GM19023 (cell line): Measurements from ENCODE around the gene WNK1.
A peak's percentile ranks its signal among the peaks of the same experiment; 100 is the strongest.
"Not testable (repeated sequence)": the region's sequence is repeated elsewhere in the genome, so short reads cannot be mapped to it uniquely, and the experiment has no call there.

Experiments used
- ATAC-seq: cut with Tn5 transposase; IDR thresholded peaks from one replicate; pipeline ENCODE4 v1.9.1; 2021; ENCODE audit warnings: mild to moderate bottlenecking, moderate library complexity; ENCODE audit not compliant: unreplicated experiment

The WNK1 gene

DNA sequence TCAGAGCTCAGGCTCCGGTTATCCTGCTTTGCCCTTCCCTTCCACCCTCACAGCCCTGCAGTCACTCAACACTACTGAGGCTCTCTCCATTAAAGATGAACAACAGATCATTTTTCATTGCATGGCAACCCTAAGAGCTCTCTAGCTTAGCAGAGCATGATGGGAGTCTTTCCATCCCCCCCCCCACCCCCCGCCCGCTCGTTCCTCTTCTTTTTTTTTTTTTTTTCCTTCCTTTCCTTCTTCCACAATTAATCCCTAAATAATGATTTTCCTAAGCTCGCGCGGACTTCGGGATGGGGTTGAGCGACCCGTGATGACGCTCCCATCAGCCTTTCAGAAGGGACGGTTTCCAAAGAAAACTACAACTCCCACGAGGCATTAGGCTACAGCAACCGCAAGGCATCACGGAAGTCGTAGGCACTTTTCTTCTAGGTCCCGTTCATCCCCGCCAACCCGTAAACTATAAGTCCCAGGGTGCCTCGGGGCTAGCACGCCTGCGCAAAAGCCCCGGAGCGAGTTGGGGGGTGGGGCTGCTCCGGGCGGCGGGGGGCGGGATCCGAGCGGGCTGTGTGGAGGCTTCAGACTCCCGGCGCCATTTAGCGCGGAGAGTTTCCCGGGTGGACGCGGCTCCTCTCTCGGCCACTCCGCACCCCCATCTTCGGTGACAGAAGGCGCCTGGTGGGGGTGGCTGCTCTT is at the start of gene WNK1:
TSS of gene WNK1 (plus strand) at position 581 of the 696 bp plus-strand sequence. CDS start 987 bp downstream, outside the sequence.
- peak; percentile 58 for ATAC-seq

DNA sequence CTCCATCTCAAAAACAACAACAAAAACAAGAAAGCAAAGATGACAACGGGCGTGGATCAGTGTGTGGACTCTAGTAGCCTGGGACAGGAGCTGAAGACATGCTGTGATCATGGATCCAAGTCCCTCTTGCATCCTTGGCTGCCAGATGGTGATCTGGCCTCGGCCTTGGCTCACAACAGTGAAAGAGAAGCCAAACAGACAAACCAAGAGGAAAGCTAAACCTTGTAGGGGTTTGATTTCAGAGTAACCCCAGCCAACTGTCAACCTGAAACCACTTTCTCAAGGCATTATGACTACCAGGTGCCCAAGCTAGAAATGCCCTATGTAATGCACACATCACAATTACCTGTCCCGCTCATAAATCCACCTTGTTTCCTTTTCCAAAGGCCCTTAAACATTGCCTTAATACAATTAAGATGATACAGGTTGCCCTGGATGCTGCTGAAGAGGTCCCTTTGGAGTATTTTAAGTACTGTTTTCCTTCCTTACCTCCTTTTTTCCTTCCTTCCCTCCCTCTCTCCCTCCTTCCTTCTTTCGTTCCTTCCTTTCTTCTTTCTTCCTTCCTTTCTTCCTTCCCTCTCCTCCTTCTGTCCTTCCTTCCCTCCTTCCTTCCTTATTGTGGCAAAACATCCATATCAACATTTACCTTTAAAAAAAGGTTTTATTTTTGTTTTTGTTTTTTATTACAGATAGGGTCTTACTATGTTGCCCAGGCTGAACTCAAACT is 47.7 kb upstream of the WNK1 start:
- no peak for ATAC-seq

DNA sequence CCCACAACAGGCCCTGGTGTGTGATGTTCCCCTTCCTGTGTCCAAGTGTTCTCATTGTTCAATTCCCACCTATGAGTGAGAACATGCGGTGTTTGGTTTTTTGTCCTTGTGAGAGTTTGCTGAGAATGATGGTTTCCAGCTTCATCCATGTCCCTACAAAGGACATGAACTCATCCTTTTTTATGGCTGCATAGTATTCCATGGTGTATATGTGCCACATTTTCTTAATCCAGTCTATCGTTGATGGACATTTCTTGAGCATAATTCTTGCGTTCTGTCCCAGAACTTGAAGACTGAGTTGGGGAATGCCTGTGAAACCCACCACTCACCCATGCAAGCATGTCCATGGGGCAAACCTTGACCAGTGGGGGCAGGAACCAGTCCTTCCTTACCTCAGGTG is 44.3 kb upstream of the WNK1 start:
- not testable (repeated sequence) for ATAC-seq

DNA sequence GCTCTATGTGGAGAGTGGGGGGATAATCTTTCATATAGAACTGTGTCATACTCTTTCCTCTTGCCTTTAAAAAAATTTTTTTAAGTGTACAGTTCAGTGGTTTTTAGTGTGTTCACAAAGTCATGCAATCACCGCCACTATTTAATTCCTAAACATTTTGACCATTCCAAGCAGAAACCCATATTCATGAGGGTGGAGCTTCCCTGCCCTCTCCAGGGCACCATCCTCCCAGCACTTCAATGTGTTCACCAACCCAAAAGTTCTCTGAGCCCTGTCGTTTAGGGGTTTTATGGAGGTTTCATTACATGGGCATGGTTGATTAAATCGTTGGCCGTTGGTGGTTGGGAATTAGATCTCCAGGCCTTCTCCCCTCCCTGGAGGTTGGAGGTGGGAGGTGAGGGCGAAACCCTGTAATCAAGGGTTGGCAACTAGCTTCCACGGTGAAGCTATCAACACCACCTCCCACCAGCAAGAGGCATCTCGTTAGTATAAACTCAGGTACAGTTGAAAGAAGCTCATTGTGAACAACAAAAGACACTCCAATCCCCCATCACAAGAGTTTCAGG is 42.8 kb upstream of the WNK1 start:
- ATAC-seq, result no peak

DNA sequence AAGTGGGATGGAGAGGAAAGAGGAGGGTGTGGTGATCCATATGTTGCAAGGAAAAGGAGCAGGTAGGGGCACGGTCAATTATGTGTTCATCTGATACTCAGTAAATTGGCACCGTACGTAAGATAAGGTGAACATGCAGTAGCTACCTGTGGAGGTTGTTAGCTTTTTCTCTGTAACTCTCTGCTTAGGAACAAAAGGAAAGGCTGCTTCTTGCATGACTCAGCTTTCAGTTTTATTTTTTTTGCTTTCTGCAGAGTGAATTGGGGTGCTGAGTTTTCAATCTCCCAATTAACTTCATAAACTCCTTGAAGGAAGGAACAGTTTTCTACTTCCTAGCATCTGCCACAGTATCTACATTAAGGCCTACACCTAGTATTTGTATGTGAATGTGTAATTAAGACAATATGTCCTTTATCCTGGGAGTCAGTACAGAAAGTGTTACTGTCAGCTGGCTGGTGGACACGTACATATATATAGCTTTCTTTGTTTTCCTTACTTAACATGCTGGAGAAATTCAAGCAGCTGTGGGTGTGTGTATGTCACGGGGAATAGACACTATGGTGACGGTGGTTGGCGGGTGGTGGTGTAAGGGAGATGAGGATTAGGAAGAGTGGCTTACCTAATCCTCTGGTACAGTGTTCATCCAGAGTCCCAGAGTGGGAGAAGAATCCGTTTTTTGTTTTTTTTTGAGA is 40.1 kb upstream of the WNK1 start:
- no peak for ATAC-seq

DNA sequence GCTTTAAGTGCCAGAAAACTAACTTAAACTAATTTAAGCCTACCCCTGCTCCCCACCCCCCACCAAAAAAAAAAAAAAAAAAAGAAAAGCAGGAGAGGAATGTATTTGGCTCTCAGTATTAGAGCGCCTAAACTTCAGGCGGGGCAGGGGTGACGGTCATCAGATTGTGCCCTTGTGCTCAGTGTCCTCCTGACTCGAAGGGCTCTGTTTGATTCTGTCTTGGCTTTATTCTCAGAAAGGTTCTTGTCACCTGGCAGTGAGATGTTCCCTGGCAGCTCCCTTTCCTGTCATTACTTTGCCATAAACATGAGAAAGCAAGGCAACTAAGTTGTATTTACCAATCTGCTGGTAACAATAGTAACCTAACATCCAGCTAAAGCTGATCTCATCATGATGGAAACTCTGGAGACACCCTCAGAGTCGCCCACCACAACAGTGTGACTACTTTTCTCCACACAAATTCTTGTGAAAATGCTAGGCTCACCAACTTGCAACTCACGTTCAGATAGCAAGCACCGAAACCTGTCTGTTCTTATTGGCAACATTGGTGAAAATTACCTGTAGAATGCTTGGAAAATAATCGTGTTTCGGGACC is 39.0 kb upstream of the WNK1 start:
- ATAC-seq, result no peak

DNA sequence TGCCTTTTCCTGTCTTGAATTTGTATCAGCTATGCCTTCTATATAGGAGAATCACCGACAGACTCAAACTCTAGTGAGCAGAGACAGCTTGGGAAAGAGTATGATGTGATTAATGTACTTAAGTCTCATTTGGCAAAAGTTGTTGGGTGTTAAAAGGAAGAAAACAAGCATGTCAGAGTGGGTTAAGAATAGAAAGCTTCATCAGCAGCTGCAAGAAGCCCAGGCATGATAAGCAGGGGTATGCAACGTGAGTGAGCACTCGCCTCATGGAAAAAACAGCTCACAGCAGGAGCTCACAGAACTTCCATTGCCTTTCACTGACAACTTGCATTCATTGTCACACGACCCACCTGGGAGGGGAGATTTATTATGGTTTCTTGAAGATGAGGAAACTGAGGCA is 35.9 kb upstream of the WNK1 start:
- ATAC-seq, result no peak

DNA sequence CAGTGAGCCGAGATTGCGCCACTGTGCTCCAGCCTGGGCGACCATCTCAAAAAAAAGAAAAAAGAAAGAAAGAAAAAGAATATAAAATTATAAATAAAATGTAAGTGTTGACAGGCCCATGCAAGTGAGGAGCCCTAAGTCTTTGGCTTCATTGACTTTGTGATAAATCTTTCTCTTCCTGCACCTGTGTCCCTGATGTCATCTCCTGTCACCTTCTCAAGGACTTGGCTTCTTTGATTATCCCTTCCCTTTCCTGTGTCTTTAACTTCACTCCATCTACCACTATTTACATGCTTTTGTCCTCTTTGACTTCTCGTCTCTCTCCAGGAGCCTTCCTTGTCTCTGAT is 33.6 kb upstream of the WNK1 start:
- no peak for ATAC-seq

DNA sequence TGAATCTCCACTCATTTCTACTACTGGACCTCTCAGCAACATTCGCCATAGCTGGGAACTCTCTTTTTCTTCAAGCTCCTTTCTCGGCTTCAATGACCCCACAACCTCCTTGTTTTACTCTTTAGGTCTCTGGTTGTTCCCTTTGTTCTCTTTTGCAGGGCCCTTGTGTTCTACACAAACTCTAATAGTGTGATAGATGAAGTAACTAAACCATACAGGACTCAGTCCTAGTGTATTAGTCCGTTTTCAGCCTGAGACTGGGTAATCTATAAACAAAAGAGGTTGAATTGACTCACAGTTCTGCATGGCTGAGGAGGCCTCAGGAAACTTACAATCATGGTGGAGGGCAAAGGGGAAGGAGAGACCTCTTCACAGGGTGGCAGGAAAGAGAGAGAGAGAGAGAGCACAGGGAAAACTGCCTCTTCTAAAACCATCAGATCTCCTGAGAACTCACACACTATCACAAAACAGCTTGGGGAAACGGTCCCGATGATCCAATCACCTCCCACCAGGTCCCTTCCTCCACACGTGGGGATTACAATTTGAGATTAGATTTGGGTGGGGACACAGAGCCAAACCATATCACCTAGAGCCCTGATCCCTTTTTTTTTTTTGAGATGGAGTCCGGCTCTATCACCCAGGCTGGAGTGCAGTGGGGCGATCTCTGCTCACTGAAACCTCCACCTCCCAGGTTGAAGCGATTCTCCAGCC is 32.0 kb upstream of the WNK1 start:
- ATAC-seq, result no peak

DNA sequence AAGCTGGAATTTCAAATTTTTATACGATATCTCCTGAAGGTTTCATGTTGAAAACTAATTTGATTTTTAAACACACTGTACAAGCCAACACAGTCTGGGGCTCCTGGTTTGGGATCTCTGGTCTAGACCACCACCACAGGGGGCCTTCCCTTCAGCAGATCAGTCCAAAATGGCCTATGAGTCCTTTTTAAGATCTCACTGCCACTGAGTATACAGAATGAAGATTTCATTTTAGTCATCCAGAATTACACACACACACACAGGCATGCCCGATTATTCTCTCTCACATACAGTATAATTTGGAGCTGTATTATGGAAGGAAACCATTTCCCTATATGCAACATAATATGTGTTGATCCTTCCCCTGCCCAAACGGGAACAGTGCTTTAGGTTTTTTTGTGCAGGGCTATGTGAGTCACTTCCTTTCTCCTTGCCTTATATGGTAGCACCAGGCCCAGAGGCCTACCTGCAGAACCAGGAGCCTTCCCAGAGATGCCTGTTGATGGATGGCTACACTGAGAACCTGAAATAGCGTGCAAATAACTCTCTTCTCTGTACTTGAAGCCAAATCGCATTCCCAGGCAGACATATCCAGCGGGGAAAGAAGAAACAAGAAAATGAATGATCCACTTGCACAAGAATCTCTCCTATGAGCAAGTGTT is 28.1 kb upstream of the WNK1 start:
- ATAC-seq, result no peak

DNA sequence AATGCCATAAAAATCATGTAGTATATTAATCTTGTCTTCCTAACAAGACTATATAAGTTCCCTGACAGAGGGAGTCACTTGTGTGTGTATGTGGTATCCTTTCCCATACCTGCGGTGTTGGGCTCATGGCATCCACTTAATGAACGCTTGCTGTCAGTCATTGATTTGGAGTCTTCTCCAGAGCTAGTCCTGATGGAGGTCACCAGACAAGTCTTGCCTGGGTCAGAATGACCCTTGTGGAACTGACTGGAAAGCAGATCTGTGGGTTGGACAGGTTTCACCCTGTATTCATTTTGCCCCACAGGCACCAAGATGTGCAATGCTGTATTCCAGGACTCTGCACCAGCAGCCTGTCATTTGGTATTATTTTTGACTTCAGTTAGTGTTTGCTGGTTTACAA is 27.3 kb upstream of the WNK1 start:
- no peak for ATAC-seq

DNA sequence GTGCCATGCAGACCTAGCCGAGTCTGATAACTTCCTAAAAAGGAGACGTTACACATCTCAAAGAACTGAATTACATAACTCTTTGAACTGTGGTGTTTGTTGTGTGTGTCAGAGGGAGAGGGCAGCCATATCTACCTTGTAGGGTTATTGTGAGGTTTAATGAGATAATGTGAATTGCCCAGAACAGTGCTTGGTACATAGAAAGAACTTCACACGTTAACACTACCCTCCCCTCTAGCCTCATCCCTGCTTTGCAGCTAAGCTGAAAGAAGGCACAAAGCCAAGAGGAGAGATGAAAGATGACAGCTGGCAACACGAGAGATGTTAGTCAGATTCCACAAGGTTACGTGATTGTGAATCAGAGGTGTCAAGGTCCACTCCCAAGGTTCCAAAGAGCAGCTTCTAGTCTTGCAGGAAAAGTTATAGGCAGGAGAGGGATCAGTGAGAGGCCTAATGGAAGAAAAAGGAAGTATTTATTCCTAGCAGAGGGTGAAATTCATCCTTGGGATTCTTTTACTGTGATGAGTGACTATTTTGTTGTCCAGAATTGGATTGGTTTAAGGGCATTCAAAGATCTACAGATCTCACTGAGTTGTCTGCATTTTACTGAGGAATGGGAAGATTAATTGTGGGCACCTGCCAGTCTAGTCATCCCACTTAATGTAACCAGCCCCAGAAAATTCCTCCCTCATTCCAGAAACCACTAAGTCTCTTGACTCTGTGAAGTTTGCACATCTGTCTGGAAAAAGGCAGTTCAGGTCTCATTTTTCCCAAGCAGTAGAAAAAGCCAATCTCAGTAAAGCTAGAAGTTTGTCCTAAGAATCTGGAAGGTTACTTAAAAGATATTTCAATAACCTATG is 25.9 kb upstream of the WNK1 start:
- ATAC-seq, result no peak

DNA sequence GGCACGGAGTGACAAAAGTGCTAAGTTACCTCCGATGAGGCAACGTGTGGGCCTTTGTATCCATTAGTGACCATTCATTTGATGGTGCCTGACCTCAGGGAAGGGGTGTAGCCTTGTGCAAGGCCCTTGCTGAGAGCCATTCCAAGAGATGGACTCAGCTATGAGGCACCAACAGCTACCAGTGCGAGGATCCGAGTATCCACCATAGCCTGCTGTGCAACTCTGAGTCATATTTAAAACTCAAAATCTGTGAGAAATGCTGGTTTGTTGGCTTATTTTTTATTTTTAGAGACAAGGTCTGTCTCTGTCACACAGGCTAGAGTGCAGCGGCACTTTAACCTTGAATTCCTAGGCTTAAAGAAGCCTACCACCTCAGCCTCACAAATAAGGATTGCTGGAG is 25.1 kb upstream of the WNK1 start:
- no peak for ATAC-seq

DNA sequence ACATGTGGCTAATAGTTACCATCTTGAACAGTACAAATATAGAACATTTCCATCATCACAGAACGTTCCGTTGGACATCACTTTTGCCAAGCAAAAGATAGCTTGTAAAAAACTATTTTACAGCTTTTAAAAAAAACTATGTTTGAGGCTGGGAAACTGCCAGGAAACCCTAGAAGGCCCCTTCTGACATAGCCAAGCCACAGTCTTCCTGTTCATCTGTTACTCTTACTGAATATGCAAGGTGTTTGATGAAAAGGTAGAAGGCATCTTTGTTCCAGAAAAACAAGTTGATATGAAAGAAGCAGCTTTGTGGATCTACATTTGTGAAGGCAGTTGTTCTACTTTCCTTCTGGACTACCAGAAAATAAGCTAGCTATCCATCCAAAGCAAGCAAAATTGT is 23.6 kb upstream of the WNK1 start:
- no peak for ATAC-seq

DNA sequence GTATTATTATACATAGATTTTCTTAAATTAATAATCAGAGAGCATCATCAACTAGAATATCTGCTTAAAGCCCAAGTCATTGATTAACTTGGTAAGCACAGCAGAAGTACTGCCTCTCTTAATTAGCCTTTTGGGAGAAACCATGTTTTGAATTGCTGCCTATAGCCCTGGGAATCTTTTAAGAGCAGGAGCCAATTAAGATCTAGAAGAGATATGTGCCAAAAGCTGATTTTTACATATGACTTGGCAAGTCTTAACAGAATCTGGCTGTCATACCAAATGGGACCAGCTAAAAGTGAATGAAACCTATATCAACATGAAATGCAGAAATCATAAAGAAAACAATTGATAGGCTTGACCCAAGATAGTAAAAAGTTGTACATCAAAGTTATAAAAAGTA is 23.2 kb upstream of the WNK1 start:
- no peak for ATAC-seq

DNA sequence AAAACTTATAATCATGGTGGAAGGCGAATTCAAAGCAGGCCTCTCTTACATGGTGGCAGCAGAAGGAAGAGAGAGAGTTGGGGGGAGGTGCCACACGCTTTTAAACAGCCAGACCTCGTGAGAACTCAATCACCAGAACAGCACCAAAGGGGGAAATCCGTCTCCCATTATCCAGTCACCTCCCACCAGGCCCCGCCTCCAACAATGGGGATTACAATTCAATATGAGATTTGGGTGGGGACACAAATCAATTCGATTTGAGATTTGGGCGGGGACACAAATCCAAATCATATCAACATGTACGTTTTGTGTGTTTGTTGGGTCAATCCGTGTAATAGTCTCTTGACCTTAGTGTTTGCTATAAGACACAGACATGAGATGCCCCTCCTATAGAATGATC is 21.8 kb upstream of the WNK1 start:
- no peak for ATAC-seq

DNA sequence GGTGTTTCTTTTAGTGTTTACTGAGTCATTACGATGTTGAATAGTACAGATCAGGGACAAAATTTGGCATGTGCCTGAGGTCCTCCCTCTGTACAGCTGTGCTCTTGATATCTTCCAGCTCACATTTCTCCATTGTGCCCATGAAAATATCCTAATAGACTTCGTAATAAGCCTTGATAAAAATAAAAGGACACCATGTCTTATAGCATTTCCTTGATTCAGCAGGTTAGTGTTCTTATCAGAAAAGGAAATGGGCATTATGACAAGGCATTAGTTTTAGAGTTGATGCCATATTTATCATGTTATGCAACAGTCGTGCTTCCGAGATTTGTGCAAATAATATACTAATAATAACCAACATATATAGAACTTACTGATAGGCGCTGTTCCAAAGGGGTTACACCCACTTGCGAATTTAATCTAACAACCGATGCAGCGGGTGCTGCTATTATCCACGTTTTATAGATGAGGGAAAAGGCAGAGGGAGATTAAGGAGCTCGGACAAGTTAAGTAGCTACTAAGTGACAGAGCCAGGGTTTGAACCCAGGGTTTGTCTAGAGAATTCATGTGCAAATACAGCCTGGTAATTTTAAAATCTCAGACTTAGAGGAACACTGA is 15.1 kb upstream of the WNK1 start:
- ATAC-seq, result no peak

DNA sequence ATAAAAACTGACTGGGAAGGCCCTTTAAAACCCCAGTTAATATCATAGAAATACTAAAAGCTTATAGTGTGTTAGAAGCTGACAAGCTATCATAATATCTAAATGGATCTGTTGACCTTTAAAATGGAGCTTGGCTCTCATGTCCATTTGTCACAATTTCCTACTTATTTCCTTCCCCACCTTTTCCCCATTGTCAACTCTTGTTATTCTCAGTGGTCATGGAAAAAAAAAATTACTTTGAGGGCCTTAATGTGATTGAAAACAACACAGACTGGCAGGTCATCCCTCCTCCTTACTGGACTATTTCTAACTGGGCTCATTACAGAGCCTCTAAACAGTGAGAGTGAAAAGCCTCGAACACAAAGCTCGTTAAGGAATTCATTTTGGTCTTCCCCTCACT is 13.7 kb upstream of the WNK1 start:
- ATAC-seq, result no peak

DNA sequence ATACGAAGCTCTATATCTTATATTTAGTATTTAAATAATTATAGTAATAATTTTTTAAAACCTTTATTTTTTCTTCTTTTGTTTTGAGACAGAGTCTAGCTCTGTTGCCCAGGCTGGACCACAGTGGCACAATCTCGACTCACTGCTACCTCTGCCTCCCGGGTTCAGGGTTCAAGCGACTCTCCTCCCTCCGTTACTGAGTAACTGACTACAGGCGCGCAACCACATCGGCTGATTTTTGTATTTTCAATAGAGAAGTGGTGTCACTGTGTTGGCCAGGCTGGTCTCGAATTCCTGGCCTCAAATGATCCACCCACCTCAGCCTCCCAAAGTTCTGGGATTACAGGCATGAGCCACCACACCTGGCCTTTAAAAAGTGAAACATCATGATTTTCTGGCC is 13.0 kb upstream of the WNK1 start:
- ATAC-seq, result no peak
